NCI-H446 treated with DMSO at 0.1 percent for 48 hours (cell line): ENCODE results near the gene BIRC2.
A peak's percentile ranks its signal among the peaks of the same experiment; 100 is the strongest.
"Not testable (repeated sequence)": the region's sequence is repeated elsewhere in the genome, so short reads cannot be mapped to it uniquely, and the experiment has no call there.

Source experiments
- DNase-seq: peaks from one replicate; lab custom pipeline; 2025; lab: John Stamatoyannopoulos, UW

The BIRC2 gene

DNA sequence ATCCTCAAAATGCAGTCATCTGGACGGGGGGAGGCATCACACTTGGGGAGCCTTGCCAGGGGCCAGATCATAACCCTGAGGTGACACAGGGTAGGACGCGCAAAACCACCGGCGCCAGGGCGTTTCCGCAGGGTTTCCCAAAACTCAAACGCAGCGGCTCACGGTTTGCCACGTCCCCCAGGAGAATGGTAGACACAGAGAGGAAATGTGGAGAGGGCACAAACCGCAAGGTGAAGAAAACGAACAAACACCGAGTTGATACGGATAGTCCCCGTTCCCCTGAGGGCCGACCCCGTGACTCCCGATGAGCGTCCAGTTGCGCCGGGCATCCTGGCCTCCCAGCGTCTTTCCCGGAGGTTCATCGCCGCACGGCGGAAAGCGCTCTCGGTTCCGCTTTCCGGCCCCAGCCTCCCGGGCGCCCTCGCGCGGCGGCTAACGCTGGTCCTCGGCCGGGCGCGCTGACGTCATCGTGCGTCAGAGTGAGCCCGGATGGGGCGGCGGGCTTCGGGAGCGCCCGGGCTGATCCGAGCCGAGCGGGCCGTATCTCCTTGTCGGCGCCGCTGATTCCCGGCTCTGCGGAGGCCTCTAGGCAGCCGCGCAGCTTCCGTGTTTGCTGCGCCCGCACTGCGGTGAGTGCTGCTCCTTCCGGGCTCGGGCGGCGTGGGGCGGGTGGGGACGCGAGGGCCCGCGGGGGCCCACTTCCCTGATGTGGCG, at the start of gene BIRC2:
Gene BIRC2, plus strand, starts transcription at position 467 of the 714 bp plus-strand sequence. CDS start 2,641 bp downstream, outside the sequence.
- DNase-seq, result peak; percentile 67

DNA sequence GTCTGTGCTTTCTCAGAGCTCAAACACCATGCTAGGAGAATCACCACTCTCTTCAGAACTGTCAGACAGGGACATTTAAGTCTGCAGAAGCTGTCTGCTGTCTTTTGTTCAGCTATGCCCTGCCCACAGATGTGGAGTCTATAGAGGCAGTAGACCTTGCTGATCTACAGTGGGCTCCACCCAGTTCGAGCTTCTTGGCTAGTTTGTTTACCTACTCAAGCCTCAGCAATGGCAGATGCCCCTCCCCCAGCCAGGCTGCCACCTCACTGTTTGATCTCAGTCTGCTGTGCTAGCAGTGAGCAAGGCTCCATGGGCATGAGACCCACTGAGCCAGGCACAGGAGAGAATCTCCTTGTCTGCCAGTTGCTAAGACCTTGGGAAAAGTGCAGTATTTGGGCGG, 46.2 kb upstream of the BIRC2 start:
- DNase-seq, result not testable (repeated sequence)

DNA sequence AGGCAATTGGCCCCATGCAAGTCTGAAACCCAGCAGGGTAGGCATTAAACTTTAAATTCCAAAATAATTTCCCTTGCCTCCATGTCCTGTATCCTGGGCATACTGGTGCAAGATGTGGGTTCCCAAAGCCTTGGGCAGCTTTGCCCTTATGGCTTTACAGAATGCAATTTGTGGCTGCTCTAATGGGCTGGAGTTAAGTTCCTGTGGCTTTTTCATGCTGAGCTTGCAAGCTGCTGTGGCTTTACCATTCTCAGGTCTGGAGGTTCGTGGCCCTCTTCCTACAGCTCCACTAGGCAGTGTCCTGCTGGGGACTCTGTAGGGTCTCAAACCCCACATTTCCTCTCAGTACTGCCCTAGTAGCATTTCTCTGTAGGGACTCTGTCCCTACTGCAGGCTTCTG, 44.8 kb upstream of the BIRC2 start:
- DNase-seq, result no peak

- DNase-seq, result no peak
These were observed 42.3 kb upstream of the BIRC2 start for GRCh38 chr11:102304686-102305085.

DNA sequence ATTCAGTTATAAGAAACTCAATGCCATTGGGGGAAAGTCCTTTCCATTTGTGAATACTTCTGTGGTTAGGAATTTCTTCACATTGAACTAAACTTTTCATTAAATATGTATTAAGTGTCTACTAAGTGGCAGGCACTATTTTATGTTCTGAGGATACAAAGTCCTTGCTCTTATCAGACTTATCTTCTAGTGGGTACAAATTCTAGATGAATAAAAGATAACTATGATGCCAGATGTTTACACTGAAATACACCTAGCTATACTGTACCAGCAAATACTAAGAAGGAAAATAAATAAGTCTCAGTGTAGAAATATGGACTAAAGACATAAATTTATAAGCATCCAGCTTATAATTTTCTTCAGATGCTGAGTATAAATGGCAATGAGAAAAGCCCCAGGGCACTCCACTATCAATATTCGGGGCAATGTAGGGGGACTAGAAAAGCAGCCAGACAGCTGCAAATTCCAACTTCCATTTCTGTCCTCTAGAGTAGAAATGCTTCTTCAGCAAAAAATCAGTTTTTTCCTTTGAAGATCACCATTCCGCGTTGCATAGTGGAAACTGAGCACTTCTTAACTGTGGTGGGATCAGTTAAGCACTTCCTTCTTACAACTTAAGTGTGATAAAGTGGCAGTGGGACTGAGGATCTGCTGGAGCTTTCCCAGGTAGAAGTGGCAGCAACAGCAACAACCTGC, 41.5 kb upstream of the BIRC2 start:
- no peak for DNase-seq

DNA sequence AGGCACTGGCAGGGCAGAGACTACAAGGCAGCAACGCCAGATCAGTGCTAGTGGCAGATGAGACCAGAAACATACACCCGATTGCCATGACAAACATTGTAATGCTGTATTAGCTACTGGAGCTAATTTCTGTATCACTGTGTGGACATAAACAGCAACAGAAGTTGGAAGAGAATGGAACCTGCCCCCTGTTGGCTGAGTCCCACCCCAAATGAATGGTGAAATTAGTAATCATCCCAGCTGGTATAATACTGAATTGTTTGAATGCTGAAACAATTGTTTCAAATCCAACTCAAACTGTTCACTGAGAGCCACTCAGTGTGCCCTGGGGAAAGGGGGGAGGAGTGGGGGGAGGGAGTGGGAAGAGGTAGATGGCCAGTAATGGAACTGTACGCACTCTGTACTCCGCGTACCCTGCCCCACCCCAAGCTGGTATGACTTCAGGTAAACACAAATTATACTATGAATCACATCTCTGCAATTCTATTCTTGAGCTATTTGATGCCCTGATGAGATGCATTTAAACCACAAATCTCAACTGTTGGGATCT, 40.9 kb upstream of the BIRC2 start:
- no peak for DNase-seq

- DNase-seq, result no peak
These were observed 39.9 kb upstream of the BIRC2 start for GRCh38 chr11:102306817-102307726.

DNA sequence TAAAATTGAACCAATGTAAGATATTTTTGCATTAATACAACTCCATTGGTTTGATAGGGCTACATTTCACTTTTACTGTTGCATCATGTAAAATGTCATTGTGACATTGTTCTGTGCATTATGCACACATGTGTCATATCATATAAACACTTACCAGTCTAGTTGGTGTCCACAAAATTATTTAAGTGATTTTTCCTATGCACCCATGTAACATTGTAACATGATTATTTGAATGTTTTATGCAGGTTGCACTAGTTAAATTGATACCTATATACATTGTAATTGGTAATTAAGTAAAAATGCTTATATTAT, 39.3 kb upstream of the BIRC2 start:
- DNase-seq, result no peak

- no peak for DNase-seq
These were observed 37.1 kb upstream of the BIRC2 start for GRCh38 chr11:102309621-102310541.

DNA sequence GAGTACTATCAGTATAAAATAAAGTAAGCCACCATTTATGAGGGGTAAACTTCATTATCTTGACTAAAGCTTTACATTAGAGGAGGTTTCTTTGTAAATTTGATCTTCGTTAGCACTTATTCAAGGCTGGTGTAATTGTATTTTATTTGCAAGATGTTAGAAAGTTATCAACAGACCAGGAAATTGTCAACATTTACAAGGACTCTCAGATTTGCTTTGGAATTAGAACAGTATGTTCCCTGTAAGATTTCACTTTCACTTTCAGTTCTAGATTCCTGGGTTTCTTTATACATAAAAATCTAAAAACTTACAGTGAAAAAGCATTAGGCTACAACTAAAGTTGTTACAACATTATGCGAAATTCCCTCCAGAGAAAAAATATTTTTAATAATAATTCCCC, 34.3 kb upstream of the BIRC2 start:
- no peak for DNase-seq

- DNase-seq, result no peak
These were observed 33.6 kb upstream of the BIRC2 start for GRCh38 chr11:102313238-102313940.

- no peak for DNase-seq
These were observed 32.2 kb upstream of the BIRC2 start for GRCh38 chr11:102314784-102315183.

DNA sequence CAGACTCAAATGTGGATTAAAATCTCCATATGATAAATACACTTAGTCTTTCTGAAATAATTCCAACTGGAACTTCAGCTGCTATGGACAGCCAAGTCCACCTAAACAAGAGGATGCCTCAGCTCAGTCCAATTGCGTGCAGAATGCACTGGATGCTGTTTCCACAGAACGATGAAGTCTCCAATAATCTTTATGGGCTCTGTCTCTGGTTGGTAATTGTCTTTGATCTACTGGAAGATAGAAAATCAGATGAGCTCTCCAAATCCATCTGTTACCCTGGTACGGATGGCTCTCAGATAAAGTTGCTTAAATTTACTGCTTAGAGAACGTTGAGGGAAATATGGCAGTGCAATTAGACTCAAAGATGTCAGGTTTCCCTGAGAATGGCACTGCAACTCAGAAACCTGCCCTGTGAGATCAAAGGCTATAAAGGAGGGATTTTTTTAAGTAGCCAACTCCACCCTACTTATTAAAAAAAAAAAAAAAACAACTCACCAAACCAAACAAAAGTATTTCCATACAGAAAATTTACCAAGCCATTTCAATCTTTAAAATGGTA, 30.6 kb upstream of the BIRC2 start:
- DNase-seq, result no peak

DNA sequence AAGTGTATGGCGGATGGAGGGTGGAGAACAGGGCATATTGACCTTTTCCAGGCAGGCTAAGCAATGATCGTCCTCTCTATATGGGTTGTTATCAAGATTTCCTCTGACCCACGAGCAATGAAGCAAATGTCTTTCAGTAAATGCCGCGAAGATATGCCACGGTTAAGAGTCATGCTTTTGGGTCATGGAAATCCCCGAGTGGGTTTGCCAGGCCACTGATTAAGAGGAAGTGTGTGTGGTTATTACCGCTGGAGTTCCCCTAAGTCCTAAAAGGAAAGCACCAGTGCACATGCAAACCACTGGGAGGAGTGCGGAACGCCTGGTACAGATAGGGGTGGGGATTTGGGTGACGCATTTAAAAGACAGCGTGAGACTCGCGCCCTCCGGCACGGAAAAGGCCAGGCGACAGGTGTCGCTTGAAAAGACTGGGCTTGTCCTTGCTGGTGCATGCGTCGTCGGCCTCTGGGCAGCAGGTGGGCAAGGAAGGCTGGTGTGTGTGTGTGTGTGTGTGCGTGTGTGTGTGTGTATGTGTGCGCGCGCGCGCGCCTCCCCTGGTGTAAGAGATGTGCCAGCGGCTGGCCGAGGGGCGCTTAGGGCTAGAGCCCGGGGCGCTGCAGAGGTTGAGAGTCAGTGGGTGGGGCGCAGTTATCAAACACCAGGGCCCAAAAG, 29.8 kb upstream of the BIRC2 start, which contains the start of gene BIRC3:
Gene BIRC3, plus strand, starts transcription at position 386 of the 669 bp plus-strand sequence. CDS start 7,026 bp downstream, outside the sequence.
- no peak for DNase-seq

GRCh38 chr11:102317768-102318103, 29.3 kb upstream of the BIRC2 start:
- DNase-seq, result no peak

GRCh38 chr11:102318469-102318868, 28.5 kb upstream of the BIRC2 start:
- DNase-seq, result no peak

DNA sequence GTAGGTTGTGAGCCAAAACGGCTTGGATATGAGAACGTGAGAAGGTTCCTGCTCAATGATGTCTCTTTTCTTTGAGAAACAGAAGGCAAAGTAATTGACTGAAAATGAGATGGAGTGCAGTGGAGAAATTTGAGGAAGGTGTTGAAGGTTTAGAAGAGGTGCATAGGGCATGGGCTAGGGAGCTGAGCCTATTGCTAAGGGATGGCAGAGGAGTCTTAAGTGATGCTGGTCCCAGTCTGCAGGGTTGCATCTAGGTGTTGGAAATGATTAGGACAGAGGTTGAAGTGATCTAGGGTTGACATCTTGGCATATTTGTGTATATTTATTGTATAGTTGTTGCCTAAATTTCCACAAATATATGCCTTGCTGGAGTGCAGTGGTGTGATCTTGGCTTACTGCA, 27.5 kb upstream of the BIRC2 start:
- no peak for DNase-seq

- DNase-seq, result no peak
These were observed 26.8 kb upstream of the BIRC2 start for GRCh38 chr11:102320188-102320587.

DNA sequence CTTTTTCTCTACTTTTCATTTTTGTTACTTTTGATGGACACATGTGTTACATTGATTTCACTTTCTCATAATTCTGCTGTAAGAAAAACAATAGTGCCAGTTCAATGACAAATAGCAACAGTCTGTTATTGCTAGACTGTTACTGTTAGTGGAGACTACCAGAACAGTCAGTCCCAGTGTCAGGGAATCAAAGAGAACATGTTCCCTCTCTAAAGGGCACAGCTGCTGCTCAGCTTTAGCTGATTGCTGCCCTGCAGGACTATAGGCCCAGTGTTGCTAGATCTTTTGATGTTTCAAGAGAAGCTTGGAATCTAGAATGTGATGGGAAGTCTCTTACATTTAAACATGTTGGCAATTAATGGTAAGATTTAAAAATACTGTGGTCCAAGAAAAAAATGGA, 26.3 kb upstream of the BIRC2 start:
- DNase-seq, result no peak

GRCh38 chr11:102322560-102322959, 24.5 kb upstream of the BIRC2 start:
- DNase-seq, result no peak
